ENCODE results near the gene CTDP1.

- TF ChIP-seq CTCF (IDR thresholded peaks at IDR 0.05; ENCODE audit: low read depth, low read length, missing input control), result no peak
- TF ChIP-seq YY1 (IDR thresholded peaks at IDR 0.05), result no peak
- TF ChIP-seq, protein P1, sequence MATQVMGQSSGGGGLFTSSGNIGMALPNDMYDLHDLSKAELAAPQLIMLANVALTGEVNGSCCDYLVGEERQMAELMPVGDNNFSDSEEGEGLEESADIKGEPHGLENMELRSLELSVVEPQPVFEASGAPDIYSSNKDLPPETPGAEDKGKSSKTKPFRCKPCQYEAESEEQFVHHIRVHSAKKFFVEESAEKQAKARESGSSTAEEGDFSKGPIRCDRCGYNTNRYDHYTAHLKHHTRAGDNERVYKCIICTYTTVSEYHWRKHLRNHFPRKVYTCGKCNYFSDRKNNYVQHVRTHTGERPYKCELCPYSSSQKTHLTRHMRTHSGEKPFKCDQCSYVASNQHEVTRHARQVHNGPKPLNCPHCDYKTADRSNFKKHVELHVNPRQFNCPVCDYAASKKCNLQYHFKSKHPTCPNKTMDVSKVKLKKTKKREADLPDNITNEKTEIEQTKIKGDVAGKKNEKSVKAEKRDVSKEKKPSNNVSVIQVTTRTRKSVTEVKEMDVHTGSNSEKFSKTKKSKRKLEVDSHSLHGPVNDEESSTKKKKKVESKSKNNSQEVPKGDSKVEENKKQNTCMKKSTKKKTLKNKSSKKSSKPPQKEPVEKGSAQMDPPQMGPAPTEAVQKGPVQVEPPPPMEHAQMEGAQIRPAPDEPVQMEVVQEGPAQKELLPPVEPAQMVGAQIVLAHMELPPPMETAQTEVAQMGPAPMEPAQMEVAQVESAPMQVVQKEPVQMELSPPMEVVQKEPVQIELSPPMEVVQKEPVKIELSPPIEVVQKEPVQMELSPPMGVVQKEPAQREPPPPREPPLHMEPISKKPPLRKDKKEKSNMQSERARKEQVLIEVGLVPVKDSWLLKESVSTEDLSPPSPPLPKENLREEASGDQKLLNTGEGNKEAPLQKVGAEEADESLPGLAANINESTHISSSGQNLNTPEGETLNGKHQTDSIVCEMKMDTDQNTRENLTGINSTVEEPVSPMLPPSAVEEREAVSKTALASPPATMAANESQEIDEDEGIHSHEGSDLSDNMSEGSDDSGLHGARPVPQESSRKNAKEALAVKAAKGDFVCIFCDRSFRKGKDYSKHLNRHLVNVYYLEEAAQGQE (IDR thresholded peaks at IDR 0.05), result no peak
- no peak for TF ChIP-seq EGR1 (IDR thresholded peaks at IDR 0.05; ENCODE audit: low read depth in 2 of 2)
- TF ChIP-seq FOXA2 (IDR thresholded peaks at IDR 0.05), result no peak
Observed at GRCh38 chr18:79760348-79760747, 80.7 kb downstream of the CTDP1 start.

Data from liver (tissue), 3 donors.